ENCODE results near the gene GHRL.

The GHRL gene, protein sequence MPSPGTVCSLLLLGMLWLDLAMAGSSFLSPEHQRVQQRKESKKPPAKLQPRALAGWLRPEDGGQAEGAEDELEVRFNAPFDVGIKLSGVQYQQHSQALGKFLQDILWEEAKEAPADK

DNA sequence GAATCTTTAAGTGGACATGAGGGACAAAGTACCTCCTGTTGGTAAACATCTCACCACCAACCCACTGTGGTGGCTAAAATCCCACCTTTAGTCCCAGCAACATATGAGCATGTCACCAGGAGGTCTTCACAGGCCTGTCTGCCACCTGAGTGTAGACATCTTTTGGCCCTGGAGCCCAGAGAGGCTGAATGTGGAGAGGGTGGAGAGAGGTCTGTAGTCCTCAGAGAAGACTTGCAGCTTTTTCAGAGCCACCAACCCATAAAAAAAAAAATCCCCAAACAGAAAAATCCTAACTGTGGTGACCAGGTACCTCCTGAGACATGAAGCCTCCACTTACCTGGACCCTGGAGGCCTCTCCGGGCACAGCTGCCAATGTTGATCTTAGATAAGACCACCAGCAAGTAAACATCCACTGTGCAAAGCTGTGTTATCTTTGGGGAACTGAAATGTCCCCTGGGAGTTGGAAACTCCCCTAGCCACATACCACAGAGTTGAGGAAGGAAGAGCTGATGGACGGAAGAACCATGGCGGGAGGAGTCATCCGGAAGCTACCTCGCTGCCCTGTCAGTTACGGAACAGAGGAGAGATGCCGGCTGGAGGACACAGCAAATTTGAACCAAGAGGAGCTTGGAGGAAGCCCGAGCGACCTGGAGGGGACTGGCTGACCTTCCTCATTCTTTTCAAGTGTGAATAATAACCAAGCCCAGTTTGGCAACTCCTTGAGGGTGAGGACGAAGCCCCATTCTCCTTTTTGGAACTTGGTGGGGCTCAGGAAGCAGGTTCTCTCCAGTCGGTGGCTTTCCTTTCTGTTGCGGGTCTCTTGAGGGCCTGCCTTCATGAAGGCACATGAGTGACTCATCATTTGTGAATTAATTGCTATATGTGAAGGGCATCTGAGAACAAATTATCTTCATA lies at the start of gene GHRL:
Gene GHRL, minus strand, starts transcription at position 443 of the 915 bp plus-strand sequence. CDS start 2,767 bp downstream, outside the sequence.
- no peaks in the 10 kb centered on the region for H3K9me3 Mint-ChIP-seq
- H3K27me3 Mint-ChIP-seq (ENCODE audit: low read depth): no peaks in the 10 kb centered on the region
- H3K4me3 Mint-ChIP-seq: peak within 1 kb of the TSS; percentile 71
- peak within 1 kb of the TSS; percentile 87 for H3K27ac Mint-ChIP-seq
- peaks cover 41% of the 10 kb centered on the region for H3K36me3 Mint-ChIP-seq (ENCODE audit: low read depth)
- peaks cover 15% of the 10 kb centered on the region for H3K4me1 Mint-ChIP-seq (ENCODE audit: low read depth)

DNA sequence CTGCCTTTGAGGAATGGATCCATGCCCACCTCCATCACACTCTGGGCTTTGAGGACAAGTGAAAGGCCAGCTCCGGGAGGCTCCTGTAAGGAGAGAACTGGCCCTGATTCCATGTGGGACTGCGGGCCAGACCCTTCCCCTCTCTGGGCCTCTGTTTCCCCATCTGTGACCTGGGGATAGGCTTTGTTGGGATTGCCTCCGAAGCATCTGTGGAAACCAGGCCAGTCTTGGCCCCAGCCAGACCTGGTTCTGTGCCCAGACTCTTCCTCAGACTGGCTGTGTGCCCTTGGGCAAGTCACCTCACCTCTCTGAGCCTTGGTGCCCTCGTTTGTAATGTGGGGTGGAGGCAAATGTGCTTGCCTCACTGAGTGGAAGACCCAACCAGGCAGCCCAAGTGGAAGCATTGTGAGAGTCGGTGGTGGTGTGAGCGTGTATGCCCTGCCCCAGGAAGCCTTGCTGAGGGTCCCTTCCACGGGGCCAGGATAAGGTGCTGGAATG lies 49.2 kb upstream of the GHRL start:
- H3K27me3 Mint-ChIP-seq (ENCODE audit: low read depth): no peaks in the 10 kb centered on the region
- peaks cover 3% of the 10 kb centered on the region for H3K4me1 Mint-ChIP-seq (ENCODE audit: low read depth)
- H3K4me3 Mint-ChIP-seq: no peak overlapping the region
- no peak overlapping the region for H3K27ac Mint-ChIP-seq
- no peaks in the 10 kb centered on the region for H3K36me3 Mint-ChIP-seq (ENCODE audit: low read depth)
- H3K9me3 Mint-ChIP-seq: no peaks in the 10 kb centered on the region

DNA sequence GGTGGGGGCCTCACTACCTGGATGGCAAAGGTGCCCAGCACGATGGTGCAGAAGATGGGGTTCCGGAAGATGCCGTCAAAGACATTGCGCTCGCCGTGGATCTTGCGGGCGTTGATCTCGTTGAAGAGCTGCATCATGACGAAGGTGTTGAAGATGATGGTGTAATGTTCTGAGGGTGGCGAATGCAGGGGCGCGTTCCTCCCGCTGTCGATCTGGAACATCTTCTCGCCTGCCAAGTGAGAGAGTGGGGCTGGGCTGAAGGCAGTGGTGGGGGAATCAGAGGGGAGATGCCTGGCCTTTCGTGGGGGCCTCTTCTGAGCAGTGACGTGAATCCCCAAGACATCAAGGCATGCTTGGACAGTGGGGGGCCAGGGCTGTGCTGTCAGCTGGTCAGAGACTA lies 47.7 kb upstream of the GHRL start:
- H3K27ac Mint-ChIP-seq: no peak overlapping the region
- no peaks in the 10 kb centered on the region for H3K27me3 Mint-ChIP-seq (ENCODE audit: low read depth)
- H3K4me1 Mint-ChIP-seq (ENCODE audit: low read depth): peaks cover 3% of the 10 kb centered on the region
- no peak overlapping the region for H3K4me3 Mint-ChIP-seq
- H3K9me3 Mint-ChIP-seq: no peaks in the 10 kb centered on the region
- no peaks in the 10 kb centered on the region for H3K36me3 Mint-ChIP-seq (ENCODE audit: low read depth)

DNA sequence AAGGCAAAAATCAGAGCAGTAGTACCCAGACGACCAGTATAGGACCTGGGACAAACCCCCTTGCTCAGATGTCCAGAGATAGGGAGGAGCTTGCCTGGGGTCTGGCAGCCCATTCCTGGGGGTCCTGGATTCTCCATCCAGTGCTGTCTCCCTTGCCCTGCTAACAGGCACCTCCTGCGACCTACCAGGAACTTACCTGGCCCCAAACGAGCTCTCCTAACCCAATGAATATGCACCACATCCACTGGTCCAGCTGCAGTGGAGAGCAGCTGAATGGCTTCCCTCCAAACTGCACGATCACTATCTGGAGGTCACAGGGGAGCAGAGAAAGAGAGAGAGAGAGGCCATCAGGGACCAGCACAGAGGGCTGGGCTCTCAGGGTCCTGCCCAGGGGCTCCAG lies 47.3 kb upstream of the GHRL start:
- Mint-ChIP-seq H3K27me3 (ENCODE audit: low read depth) (no peaks in the 10 kb centered on the region), H3K4me3 (no peak overlapping the region), H3K27ac (no peak overlapping the region), H3K4me1 (ENCODE audit: low read depth) (peaks cover 7% of the 10 kb centered on the region), H3K36me3 (ENCODE audit: low read depth) (no peaks in the 10 kb centered on the region), H3K9me3 (no peaks in the 10 kb centered on the region)

DNA sequence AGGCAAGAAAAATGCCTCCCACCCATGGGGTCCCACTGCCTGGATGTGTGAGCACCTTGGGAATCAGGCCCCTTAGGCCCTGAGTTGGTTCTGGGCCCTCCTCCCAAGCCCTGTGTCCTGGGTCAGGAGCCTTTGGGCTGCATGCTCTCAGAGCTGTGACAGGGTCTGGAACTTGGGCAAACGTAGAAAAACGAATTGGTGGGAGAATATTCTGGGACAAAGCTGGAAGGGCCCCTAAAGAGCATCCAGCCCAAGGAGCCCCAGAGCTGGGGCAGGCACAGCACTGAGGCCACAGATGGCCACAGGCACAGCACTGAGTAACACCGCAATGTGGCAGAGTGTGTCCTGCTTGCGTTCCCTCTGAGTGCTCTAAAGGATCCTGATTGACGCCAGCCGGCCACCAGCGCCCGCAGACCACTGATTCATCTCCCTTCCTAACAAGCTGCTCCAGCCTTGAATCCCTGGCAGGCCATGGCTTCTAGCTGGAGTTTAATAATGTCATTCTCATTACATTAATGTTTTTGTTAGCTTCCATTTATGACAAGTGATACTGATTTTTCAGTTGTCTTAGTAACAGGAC lies 46.7 kb upstream of the GHRL start:
- H3K9me3 Mint-ChIP-seq: no peaks in the 10 kb centered on the region
- no peaks in the 10 kb centered on the region for H3K27me3 Mint-ChIP-seq (ENCODE audit: low read depth)
- H3K27ac Mint-ChIP-seq: no peak overlapping the region
- peaks cover 9% of the 10 kb centered on the region for H3K4me1 Mint-ChIP-seq (ENCODE audit: low read depth)
- H3K36me3 Mint-ChIP-seq (ENCODE audit: low read depth): no peaks in the 10 kb centered on the region
- H3K4me3 Mint-ChIP-seq: no peak overlapping the region

DNA sequence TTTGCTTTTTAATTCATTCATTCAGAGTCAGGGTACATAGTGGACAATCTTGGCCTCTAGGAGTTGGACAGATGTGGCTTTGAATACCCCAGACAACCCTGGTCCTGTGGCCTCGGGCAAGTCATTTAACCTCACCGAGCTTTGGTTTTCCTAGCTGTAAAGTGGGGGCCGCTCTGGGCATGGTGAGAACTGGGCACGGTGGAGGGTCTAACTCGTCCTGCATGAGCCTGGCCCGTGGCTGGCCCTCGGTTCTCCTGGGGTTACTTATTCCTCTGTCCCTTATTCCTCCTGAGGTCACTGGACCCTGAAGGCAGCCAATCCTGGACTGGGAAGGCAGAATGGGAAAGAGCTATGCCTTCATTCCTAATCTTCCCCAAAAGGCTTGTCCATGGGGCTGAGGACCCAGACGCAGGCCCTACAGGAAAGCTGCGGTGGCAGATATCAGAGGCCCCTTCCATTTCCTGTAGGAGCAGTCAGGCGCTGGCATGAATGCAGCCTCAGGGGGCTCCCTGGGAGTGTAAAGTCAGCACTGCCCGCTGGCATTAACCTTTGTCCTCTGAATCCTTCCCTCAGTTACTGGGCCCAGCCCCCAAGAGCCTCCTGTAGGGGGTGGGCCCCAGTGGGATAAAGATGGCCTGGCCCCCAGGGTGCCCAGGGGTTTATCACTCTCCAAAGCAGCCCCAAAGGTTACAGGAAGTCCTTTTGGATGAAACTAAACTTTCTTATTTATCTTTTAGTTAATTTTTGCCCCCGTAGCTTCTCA lies 46.0 kb upstream of the GHRL start:
- no peak overlapping the region for H3K4me3 Mint-ChIP-seq
- peaks cover 9% of the 10 kb centered on the region for H3K4me1 Mint-ChIP-seq (ENCODE audit: low read depth)
- H3K9me3 Mint-ChIP-seq: no peaks in the 10 kb centered on the region
- H3K27ac Mint-ChIP-seq: no peak overlapping the region
- no peaks in the 10 kb centered on the region for H3K36me3 Mint-ChIP-seq (ENCODE audit: low read depth)
- H3K27me3 Mint-ChIP-seq (ENCODE audit: low read depth): peaks cover 1% of the 10 kb centered on the region

DNA sequence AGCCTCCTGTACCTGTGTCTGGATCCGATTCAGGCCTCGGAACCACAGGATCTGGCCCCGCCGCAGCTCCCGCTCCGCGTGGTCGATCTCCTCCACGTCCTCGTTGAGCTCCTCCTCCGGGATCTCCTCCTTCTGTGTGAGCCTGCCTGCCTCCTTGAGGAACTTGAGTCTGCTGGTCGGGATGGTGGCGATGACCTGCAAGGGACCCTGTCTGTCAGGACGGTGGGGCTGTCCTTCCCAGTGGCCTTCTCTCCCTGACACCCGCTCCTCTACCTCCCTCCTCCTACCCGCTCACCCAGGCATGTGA lies 45.4 kb upstream of the GHRL start:
- Mint-ChIP-seq H3K36me3 (ENCODE audit: low read depth) (no peaks in the 10 kb centered on the region), H3K9me3 (no peaks in the 10 kb centered on the region), H3K4me1 (ENCODE audit: low read depth) (peaks cover 9% of the 10 kb centered on the region), H3K27me3 (ENCODE audit: low read depth) (peaks cover 3% of the 10 kb centered on the region), H3K27ac (peak overlapping the region; percentile 45), H3K4me3 (no peak overlapping the region)

DNA sequence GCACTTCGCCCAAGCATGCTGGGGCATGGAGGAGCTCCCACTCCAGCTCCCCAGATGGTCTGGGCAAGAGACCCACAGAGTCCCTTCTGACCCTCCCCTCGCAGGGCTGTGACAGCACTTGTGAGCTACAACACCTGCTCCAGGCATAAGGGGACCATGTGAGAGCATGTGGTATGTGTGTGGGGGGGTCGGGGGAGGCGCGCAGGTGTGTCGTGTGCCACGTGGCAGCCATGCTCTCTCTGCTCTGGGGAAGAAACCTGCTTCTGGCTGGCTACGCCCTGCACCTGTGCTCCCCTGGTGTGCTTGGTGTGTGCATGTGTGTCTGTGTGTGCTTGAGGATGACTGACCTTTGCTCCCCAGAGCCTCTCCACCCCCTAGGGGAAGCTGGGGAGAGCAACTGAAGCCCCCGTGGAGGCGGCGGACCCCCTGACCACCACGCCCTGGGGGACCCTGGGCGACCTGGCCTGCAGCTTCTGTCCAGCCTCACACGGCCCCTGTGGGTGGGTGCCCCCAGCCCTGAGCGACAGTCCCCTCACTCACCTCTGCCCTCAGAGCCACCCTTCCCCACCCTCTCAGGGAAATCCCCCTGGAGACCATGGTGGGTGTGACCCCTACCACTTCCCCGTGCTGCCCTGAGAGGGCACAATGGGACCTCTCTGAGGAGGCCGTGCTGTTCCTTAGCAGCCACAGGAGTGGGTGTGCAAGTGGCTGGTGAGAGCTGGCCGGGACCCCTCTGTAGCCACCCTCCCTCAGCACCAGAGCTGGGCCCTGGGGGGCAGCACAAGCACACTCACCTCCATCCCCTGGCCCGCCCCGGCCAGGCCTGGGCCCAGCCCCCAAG lies 44.8 kb upstream of the GHRL start:
- Mint-ChIP-seq H3K4me3 (no peak overlapping the region), H3K9me3 (no peaks in the 10 kb centered on the region), H3K27ac (no peak overlapping the region), H3K27me3 (ENCODE audit: low read depth) (peaks cover 3% of the 10 kb centered on the region), H3K36me3 (ENCODE audit: low read depth) (no peaks in the 10 kb centered on the region), H3K4me1 (ENCODE audit: low read depth) (peaks cover 9% of the 10 kb centered on the region)

DNA sequence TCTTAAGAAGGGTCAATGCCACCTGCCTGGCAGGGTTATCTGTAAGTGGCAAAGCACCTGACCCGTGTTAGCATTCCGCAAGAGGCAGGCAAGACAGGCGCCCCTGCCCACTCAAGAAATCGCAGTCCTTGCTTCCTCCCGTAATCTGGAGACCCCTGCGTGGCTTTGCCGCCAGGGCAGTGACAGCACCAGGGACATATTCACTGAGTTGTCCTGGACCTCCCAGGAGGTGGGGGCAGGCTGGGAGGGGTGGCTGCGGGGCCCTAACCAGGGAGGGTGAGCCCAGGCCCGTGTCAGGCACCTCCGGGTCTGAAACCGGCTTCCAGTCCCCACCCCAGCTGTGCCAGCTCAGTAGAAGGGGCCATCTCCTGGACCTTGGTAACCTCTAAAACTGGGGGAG lies 44.0 kb upstream of the GHRL start:
- Mint-ChIP-seq H3K36me3 (ENCODE audit: low read depth) (no peaks in the 10 kb centered on the region), H3K27me3 (ENCODE audit: low read depth) (peaks cover 3% of the 10 kb centered on the region), H3K4me1 (ENCODE audit: low read depth) (peaks cover 9% of the 10 kb centered on the region), H3K27ac (no peak overlapping the region), H3K9me3 (no peaks in the 10 kb centered on the region), H3K4me3 (no peak overlapping the region)

DNA sequence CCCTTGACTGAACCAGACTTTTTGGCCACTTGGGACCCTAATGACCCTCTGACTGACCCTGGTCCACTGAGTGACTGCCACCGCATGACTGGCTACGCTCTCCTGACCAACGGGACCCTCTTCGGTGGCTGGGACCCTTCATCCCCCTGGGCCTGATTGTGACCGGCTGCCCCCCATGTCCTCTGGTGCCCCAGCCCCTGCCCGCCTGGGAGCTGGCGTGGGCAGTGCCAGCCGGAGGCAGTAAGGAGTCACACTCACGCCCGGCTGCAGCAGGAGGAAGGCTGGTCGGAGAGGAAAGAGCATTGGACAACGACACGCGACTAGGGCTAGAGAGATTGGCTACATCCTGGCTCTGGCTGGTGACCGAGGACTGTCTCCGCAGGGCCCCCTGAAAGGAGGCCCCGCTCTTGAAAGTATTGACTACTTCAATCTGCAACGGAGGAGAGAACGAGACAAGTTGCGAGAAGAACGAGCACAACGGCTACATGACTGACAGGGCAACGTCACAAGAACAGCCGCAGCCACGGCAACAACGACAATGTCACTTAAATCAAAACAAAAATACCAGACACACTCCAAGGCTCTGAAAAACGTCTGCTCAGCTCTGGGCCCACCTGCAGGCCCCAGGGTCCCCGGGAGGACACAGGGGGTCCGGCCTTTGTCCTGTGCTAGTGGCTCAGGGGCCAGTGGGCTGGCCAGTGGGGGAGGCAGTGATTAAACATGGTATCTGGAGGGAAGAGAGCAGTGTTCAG lies 43.3 kb upstream of the GHRL start:
- Mint-ChIP-seq H3K4me1 (ENCODE audit: low read depth) (peaks cover 9% of the 10 kb centered on the region), H3K27ac (no peak overlapping the region), H3K9me3 (no peaks in the 10 kb centered on the region), H3K4me3 (no peak overlapping the region), H3K36me3 (ENCODE audit: low read depth) (no peaks in the 10 kb centered on the region), H3K27me3 (ENCODE audit: low read depth) (peaks cover 3% of the 10 kb centered on the region)

DNA sequence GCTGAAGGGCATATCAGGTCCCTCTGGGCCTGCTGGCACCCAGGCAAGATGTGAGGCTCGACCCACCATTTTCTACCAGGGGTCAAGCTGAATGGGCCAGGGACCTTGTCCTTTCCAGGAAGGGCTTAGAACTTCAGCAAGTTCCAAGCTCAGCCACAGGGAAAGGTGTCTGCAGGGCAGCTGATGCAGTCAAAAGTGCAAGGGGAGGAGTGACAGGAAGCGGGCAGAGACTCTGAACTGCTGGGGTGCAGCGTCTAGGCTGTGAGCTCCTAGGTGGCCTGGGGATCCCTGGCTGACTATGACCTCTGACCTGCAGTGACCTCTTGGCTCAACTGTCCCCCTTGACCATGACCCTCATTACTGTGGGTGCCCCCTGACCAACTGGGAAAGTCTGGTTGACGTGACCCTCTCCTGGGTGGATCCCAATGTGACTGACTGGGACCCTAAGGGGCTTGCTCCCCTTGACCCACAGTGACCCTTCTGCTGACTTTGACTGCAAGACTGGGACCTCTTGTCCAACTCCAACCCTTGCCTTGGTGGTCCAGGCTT lies 42.5 kb upstream of the GHRL start:
- H3K4me3 Mint-ChIP-seq: no peak overlapping the region
- peaks cover 9% of the 10 kb centered on the region for H3K4me1 Mint-ChIP-seq (ENCODE audit: low read depth)
- no peaks in the 10 kb centered on the region for H3K36me3 Mint-ChIP-seq (ENCODE audit: low read depth)
- peaks cover 8% of the 10 kb centered on the region for H3K27me3 Mint-ChIP-seq (ENCODE audit: low read depth)
- H3K27ac Mint-ChIP-seq: peak overlapping the region; percentile 10
- no peaks in the 10 kb centered on the region for H3K9me3 Mint-ChIP-seq

DNA sequence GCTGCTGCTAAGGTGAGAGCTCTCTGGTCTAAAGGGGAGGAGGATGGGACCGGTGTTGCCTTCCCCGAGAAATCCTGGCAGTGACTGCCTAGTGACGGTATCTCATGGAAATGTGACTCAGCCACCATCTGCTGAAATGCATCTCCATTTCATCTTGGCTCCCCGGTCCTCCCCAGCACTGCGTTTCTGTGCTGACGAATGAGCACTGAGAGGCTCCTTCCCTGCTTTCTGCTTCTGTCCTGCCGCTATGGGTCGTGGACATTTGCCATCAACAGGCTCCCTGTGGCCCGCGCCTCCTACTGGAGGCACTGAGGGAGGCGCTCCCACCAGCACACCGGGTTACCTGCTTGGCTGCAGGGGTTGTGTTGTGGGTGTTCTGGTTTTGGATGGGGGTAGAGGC lies 41.7 kb upstream of the GHRL start:
- Mint-ChIP-seq H3K27me3 (ENCODE audit: low read depth) (peaks cover 12% of the 10 kb centered on the region), H3K4me3 (no peak overlapping the region), H3K4me1 (ENCODE audit: low read depth) (peaks cover 9% of the 10 kb centered on the region), H3K36me3 (ENCODE audit: low read depth) (no peaks in the 10 kb centered on the region), H3K27ac (no peak overlapping the region), H3K9me3 (no peaks in the 10 kb centered on the region)

DNA sequence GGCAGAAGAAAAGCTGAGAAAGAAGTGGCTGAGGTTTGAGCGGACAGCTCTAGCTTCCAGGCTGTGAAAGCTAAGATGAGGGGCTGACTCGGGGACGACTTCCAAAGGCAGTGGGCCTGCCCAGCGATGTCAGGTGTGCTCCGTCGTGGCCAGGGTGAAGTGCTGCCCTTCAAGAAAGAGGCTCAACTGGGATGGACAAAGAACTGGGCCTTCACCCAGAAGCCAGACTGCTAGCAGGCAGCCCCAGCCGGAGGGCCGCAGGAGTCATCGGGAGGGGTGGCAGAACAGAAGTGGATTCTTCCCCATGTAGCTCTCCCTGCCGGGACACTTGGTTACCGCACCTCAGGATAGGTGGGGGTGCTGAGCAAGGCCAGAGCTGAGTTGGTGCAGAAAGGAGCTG lies 41.3 kb upstream of the GHRL start:
- H3K27me3 Mint-ChIP-seq (ENCODE audit: low read depth): peaks cover 17% of the 10 kb centered on the region
- no peak overlapping the region for H3K27ac Mint-ChIP-seq
- peaks cover 9% of the 10 kb centered on the region for H3K4me1 Mint-ChIP-seq (ENCODE audit: low read depth)
- no peak overlapping the region for H3K4me3 Mint-ChIP-seq
- no peaks in the 10 kb centered on the region for H3K9me3 Mint-ChIP-seq
- no peaks in the 10 kb centered on the region for H3K36me3 Mint-ChIP-seq (ENCODE audit: low read depth)
